IPS DF 19.7 (cell line): ENCODE measurements around the gene PNPLA6.
"Not testable (repeated sequence)": the region's sequence is repeated elsewhere in the genome, so short reads cannot be mapped to it uniquely, and the experiment has no call there.

Experiments
- DNase-seq: peaks from one replicate; pipeline ENCODE4 v3.0.0-alpha.2; 2013; ENCODE audit warnings: low read depth, low spot score

PNPLA6 gene

DNA sequence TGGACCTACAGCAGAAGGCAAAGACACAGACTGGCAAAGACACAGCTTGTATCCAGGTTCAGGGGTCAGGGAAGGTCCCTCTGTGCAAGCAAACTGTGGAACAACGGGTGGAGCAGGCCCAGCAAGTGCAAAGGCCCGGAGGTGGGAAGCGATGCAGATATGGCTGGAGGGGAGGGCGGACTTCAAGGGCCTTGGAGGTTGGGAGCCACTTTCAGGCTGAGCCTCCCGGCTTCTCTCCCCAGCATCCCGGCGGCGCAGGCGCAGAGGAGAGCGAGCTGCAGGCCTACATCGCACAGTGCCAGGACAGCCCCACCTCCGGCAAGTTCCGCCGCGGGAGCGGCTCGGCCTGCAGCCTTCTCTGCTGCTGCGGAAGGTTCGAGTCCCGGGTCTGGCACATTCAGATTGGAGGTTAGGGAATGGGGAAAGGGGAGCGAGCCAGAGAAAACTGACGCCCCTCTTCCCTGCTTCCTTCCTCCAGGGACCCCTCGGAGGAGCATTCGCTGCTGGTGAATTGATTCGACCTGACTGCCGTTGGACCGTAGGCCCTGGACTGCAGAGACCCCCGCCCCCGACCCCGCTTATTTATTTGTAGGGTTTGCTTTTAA lies 2.1 kb upstream of the PNPLA6 start:
- no peak for DNase-seq

DNA sequence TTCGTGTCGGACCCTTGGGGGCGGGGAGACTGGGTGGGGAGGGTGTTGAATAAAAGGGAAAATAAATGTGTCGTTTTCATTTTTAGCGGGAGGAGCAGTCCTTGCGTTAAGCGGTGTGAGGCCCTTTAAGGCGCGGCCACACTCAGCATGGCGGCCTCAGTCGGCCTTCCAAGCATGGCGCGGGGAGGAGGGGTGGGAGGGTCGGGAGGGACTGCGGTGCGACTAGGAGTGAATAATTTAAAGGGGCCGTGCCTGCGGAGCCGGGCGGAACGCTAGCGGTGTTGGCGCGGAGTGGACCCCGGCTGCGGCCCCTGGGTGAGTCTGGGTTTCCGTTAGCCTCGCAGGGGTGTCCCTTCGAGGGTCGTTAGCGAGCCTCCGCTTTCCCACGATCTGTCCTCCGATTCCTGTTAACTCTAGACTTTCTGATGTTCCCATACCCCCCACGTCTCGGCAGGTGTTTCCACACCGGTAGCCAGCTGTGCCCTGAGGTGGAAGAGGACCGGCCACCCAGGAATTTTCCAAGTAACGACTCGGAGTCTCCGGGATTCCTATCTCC lies 1.5 kb upstream of the PNPLA6 start:
- no peak for DNase-seq

DNA sequence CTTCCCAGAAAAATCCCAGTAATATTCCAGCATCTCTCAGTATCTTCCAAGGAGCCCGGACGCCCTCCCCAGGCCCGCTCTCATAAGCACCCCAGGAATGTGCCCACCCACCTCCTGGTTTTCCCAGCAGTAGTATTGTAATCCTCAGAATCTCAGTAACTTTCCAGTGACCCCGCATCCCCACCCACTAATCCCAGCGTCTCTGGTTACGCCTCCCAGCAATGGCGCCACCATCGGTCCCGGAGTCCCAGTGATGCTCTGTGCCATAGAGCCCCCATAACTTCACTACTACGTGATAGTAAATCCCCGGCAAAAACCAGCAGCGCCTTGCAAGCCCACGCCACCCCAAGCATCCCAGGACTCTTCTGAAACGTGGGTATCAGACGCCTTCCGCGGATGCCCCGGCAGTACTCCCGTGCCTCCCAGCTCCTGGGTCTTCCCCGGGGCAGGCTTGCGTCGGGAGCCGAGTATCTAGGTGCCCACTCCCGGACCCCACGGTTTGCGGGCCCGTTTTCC lies 928 bp upstream of the PNPLA6 start:
- no peak for DNase-seq

DNA sequence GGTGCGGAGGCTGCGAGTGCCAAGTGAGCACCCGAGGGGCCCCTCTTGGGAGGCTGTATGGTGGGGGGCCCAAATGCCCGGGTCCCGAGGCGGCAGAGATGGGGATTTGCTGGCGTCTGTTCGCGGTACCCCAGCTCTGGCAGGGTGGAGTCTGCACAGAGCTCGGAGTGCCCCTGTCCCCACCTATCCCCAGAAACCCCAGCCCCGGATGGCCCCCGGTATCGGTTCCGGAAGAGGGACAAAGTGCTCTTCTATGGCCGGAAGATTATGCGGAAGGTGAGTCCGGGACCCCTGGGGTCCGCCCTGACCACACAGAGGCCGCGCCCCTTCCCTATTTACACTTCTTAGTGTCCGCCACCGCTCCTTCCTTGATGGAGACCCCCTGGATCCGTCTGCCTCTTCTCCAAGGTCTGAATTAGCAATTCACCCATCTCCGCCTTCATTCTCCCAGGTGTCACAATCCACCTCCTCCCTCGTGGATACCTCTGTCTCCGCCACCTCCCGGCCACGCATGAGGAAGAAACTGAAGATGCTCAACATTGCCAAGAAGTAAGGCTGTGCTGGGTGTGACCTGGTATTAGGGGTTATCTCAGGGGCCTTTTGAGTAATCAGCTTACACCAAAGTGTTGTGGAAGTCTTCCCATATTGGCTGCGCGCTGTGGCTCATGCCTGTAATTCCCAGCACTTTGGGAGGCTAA lies 630 bp downstream of the PNPLA6 start:
- DNase-seq: no peak

DNA sequence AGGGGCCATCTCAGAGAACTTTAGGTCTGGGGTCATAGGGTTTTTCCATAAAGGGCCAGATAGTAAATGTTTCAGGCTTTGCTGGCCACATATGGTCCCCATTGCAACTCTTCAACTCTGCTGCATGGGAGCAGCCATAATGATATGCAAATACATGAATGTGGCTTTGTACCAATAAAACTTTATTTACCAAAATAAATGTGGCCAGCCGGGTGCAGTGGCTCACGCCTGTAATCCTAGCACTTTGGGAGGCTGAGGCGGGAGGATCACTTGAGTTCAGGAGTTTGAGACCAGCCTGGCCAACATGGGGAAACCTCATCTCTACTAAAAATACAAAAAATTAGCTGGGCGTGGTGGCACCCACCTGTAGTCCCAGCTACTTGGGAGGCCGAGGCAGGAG lies 3.5 kb downstream of the PNPLA6 start:
- DNase-seq: not testable (repeated sequence)

DNA sequence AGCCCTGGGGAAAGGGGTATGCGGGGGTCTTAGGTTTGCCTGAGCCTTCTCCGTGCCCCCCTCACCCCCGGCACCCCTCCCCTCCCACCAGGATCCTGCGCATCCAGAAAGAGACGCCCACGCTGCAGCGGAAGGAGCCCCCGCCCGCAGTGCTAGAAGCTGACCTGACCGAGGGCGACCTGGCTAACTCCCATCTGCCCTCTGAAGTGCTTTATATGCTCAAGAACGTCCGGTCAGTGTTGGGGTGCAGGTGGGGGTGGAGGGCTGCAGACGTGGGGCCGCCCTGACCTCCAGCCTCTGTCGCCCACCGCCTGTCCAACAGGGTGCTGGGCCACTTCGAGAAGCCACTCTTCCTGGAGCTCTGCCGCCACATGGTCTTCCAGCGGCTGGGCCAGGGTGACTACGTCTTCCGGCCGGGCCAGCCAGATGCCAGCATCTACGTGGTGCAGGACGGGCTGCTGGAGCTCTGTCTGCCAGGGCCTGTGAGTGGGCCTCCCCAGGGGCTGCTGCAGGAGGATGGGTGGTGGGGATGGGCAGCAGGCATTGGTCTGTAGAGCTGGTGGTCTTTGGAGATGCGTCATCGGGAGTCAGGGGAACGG lies 4.4 kb downstream of the PNPLA6 start:
- no peak for DNase-seq

DNA sequence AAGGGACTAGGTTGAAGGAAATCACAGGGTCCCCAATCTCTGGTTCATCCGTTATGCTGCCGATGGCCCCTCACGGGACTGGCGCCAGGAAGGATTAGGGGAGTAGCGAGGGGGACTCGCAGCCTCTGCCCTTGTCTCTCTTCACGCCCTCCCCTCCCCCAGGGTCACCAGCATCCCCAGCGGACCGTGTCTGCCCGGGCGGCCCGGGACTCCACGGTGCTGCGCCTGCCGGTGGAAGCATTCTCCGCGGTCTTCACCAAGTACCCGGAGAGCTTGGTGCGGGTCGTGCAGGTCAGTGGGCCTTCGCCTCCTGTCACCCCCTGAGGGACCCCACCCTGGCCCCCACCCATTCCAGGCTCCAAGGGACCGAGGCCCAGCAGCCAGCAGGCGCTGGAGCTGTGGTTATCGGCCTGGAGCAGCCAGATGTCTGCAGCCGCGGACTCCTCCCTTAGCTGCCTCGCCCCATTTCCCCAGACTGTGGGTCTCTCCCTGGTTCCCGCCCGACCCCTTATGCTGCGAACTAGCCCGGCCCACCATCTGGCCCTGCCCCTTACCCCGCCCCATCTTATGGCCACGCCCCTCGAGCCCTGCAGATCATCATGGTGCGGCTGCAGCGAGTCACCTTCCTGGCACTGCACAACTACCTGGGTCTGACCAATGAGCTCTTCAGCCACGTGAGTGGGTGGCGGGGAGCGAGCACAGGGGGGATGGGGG lies 5.4 kb downstream of the PNPLA6 start:
- no peak for DNase-seq

DNA sequence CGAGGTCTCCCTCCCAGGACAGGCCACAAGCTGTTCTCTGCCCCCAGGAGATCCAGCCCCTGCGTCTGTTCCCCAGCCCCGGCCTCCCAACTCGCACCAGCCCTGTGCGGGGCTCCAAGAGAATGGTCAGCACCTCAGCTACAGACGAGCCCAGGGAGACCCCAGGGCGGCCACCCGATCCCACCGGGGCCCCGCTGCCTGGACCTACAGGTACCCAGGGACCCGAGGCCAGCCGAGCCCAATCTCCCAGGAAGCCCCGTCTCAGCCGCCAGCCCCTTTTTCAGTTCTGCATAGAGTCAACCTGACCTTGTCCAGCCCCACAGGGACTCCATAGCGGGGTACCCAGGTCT lies 5.9 kb downstream of the PNPLA6 start:
- DNase-seq: no peak

DNA sequence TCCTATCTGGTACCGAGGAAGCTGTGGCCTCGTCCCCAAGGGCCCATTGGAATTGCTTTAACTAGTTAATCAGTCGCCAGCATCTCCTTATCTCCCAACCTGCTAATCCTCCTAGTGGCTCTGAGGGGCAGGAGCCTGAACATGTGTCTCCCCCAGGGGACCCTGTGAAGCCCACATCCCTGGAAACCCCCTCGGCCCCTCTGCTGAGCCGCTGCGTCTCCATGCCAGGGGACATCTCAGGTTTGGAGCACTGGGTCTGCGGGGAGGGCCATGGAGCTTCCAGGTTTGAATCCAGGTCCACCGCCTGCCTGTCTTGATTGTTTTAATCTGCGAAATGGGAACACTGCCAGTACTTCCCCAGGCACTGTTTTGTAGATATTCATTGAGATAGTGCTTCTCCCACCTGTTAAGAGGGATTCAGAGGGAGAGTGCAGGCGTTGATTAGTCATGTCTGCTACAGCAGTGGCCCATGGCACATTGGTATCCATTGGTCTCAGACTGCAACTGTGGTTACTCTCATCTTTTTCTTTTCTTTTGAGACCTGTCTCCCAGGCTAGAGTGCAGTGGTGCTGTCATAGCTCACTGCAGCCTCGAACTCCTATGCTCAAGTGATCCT lies 6.4 kb downstream of the PNPLA6 start:
- no peak for DNase-seq

DNA sequence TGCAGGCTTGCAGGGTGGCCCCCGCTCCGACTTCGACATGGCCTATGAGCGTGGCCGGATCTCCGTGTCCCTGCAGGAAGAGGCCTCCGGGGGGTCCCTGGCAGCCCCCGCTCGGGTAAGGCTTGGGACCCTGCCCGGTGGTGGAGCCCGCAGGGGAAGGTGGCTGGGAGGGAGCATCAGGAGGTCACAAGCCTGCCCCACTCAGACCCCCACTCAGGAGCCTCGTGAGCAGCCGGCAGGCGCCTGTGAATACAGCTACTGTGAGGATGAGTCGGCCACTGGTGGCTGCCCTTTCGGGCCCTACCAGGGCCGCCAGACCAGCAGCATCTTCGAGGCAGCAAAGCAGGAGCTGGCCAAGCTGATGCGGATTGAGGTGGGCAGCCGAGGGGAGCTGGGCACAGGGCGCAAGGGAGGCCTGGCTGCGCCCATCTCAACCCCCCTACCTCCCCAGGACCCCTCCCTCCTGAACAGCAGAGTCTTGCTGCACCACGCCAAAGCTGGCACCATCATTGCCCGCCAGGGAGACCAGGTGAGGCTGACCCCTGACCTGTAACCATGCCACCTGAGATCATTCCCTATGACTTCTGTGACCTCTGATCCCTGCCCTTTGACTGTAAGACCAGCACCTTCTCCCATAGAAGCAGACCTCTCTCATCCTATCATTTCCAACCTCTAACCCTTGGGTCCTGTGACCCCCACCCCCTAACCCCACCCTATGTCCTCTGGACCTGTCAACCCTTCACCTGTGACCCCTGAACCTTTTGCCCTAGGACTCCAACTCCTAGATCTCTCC lies 7.2 kb downstream of the PNPLA6 start:
- DNase-seq: no peak

DNA sequence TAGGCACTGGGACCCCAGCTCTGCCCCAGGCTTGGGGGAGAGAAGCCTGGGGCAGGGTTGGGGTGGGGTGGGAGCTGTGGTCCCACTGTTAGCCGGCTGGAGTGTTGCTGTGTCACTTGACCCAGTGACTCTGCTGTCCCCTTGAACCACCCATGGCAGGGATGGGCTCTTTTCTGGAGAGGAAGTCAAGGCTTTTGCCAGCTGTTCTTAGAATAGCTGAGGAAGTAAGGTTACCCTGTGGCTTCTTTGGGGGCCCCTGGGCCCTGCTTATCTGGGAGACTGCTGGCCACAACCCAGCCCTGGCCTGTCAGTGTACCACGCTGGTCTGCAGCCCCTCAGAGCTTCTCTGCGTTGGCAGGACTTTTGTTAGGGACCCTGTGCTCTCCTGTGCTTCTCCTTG lies 9.1 kb downstream of the PNPLA6 start:
- no peak for DNase-seq

DNA sequence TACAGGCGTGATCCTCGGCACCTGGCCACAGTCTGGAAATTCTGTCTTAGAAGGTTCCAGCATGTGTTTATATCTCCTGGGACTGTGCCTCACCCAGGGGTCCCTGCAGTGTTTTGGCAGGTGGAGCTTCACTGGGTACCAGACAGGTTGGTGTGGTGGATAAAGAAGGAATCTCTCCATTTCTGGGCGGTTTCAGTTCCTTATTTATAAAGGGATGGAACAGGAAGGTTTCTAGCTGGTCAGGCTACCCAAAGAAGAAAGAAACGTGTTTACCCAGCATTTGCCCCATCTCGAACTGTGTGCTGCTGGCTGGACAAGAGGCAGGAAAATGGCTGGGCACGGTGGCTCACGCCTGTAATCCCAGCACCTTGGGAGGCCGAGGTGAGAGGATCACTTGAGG lies 9.8 kb downstream of the PNPLA6 start:
- no peak for DNase-seq

DNA sequence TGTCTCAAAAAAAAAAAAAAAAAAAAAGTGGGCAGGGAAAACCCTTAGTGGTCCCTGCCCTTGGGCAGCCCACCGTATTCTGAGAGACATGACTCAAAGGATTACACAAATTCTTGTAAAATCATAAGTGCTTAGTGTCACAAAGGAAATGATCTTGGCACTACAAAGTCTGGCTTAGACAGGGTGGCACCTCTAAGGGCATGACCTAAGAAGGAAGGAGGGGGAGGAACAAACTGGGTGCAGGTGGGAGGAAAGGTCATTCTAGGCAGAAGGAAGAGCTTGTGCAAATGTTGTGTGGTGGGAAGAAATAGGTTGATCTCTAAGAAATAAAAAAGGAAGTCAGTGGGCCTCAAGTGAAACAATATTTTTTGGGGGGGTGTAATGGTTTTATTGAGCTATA lies 10.4 kb downstream of the PNPLA6 start:
- no peak for DNase-seq

DNA sequence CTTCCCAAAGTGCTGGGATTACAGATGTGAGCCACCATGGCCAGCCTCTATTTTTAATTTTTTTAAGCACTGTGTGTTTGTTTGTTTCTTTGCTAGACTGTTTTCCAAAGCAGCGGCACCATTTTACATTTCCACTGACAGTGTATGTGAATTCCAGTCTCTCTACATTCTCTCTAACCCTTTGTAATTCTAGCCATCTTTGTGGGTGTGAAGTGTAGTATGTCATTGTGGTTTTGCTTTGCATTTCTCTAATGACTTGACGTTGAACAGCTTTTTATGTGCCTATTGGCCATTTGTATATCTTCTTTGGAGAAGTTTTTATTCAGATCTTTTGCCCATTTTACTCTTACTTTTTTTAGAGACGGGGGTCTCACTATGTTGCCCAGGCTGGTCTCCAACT lies 11.6 kb downstream of the PNPLA6 start:
- no peak for DNase-seq

DNA sequence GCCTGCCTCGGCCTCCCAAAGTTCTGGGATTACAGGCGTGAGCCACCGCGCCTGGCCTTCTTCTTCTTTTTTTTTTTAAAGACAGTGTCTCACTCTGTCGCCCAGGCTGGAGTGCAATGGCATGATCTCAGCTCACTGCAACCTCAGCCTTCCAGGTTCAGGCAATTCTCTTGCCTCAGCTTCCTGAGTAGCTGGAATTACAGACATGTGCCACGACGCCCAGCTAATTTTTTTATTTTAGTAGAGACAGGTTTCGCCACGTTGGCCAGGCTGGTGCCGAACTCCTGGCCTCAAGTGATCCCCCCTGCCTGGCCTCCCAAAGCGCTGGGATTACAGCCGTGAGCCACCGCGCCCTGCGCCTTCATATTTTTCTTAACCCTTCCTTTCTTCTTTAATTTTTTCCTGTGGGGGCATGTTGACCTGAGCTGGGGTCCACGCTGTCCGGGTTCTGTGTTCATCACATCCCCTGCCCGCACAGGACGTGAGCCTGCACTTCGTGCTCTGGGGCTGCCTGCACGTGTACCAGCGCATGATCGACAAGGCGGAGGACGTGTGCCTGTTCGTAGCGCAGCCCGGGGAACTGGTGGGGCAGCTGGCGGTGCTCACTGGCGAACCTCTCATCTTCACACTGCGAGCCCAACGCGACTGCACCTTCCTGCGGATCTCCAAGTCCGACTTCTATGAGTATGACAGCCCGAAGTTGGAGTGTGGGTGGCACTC lies 14.1 kb downstream of the PNPLA6 start:
- no peak for DNase-seq

DNA sequence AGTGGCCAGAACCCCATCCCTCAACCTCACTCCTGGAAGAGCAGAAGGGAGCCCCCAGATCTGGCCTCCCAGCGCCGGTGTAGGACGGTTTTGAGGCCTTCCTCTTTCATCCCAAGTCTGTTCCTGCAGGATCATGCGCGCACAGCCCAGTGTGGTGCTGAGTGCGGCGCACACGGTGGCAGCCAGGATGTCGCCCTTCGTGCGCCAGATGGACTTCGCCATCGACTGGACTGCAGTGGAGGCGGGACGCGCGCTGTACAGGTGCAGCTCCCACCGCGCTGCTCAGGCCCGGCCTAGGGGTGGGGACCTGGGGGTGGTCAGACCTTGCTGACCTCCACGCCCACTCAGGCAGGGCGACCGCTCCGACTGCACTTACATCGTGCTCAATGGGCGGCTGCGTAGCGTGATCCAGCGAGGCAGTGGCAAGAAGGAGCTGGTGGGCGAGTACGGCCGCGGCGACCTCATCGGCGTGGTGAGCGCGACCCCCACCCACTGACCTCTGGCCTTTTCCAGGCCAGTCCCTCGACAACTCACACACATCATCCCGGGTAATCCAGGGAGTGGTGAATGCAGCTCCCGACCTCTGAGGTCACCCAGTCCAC lies 14.8 kb downstream of the PNPLA6 start:
- no peak for DNase-seq

DNA sequence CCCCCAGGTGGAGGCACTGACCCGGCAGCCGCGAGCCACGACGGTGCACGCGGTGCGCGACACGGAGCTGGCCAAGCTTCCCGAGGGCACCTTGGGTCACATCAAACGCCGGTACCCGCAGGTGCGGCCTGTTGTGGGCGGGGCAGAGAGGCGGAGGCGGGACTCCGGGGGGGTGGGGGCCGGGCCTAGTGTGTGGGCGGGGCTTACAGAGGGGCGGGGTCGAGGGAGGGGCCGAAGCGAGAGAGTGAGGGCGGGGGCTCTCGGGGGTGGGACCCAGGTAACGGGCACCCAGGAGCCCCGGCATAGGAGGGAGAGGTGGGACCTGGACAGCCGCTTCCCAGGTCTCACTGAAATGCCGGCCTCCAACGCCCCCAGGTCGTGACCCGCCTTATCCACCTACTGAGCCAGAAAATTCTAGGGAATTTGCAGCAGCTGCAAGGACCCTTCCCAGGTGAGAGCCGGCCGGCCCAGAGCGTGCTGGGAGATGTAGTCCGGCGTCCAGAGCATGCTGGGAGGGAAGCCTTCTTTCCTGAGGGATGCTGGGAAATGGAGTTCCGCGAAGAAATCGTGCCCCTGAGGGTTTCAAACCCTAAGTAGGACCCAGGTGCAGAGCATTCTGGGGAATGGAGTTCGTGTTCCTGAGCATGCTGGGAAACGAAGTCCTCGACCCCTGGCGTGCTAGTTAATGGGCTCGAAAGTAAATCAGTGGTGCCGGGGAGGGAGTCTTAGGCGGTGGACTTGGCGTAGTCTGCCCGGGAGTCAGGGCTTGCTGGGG lies 15.7 kb downstream of the PNPLA6 start:
- peak; percentile 98 for DNase-seq

DNA sequence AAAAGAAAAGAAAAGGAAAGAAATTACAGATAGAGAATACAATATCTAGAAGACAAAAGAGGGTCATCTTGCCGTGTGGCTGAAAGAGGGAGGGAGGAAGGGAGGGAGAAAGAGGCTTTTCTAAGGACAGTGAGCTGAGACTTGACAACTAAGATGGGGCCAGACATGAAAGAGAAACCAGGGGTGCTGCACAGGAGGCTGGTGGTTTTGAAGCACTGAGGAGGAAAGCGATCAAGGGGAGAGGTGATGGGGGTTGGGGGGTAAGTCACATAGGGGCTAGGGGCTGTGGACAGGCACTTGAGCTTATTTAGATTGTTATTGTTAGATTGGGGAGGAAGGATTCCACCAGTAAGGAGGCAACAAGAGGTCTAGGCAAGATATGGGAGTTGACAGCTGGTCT lies 17.3 kb downstream of the PNPLA6 start:
- no peak for DNase-seq

DNA sequence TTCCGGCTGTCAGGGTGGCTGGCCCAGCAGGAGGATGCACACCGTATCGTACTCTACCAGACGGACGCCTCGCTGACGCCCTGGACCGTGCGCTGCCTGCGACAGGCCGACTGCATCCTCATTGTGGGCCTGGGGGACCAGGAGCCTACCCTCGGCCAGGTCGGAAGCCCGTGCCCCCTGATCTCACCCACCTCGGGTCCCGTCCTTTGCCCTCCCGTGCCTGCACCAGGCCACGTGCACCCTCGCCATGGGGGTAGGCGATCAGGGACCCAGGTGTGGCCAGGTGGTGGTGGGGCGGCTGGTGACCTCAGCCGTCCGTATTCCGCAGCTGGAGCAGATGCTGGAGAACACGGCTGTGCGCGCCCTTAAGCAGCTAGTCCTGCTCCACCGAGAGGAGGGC lies 19.0 kb downstream of the PNPLA6 start:
- no peak for DNase-seq
